ENCODE measurements around the gene ANKEF1.

- no peak for TF ChIP-seq RAD21 (IDR thresholded peaks at IDR 0.05; ENCODE audit: low read depth)
- TF ChIP-seq TAF1 (IDR thresholded peaks at IDR 0.05; ENCODE audit: low read depth), result no peak
- TF ChIP-seq MAX (IDR thresholded peaks at IDR 0.05), result no peak
- no peak for TF ChIP-seq CREB1 (IDR thresholded peaks at IDR 0.05; ENCODE audit: low read depth)
- no peak for TF ChIP-seq NFIC (IDR thresholded peaks at IDR 0.05)
- no peak for TF ChIP-seq REST (IDR thresholded peaks at IDR 0.05; ENCODE audit: low read depth)
- no peak for TF ChIP-seq ZBTB7A (IDR thresholded peaks at IDR 0.05; ENCODE audit: low read depth)
- TF ChIP-seq TCF12 (IDR thresholded peaks at IDR 0.05; ENCODE audit: low read depth), result no peak
Observed at GRCh38 chr20:10007747-10008146, 27.0 kb upstream of the ANKEF1 start.
